HG02970 (cell line): Measurements from ENCODE around the gene TSPAN17.

Source experiments
- ATAC-seq: cut with Tn5 transposase; IDR thresholded peaks from one replicate; pipeline ENCODE4 v1.9.1; 2021; ENCODE audit warnings: mild to moderate bottlenecking, moderate library complexity, moderate number of reproducible peaks; ENCODE audit not compliant: unreplicated experiment, low FRiP score

TSPAN17 gene

DNA sequence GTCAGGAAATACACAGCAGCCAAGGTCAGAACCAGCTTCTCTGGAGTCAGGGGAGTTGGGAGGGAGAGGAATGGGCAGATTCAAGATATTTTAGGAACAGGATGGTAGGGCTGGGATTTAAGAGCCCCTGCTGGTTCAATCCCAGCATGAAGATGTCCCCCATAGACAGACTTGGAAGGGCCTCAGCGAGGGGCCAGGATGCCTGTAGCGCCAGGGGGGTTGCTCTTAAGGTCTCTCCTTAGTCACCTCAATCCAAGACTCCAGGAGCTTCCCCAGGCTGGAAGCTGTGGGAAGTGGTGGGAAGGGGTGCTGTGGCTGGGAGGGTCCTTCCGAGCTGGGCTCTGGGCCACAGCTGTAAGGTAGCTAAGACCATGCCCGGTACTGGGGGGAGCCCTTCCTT is 8.1 kb upstream of the TSPAN17 start:
- ATAC-seq: no peak

DNA sequence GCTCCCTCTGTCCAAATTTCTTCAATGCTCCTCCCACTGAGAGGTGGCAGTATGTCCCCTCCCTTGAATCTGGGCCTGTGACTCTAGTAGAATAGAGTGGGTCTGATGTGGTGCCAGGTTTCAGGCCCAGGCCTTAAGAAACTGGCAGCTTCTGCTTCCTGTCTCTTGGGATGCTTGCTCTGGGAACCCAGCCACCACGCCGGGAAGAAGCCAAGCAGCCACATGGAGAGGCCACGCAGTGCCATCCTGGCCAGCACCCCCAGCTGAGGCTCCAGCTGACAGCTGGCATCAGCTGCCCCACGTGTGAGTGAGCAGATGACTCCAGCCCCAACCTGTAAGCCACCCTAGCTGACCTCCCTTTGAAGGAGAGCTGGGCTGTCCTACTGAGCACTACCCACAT is 7.3 kb upstream of the TSPAN17 start:
- no peak for ATAC-seq

GRCh38 chr5:176640616-176641015 is 6.7 kb upstream of the TSPAN17 start:
- no peak for ATAC-seq

DNA sequence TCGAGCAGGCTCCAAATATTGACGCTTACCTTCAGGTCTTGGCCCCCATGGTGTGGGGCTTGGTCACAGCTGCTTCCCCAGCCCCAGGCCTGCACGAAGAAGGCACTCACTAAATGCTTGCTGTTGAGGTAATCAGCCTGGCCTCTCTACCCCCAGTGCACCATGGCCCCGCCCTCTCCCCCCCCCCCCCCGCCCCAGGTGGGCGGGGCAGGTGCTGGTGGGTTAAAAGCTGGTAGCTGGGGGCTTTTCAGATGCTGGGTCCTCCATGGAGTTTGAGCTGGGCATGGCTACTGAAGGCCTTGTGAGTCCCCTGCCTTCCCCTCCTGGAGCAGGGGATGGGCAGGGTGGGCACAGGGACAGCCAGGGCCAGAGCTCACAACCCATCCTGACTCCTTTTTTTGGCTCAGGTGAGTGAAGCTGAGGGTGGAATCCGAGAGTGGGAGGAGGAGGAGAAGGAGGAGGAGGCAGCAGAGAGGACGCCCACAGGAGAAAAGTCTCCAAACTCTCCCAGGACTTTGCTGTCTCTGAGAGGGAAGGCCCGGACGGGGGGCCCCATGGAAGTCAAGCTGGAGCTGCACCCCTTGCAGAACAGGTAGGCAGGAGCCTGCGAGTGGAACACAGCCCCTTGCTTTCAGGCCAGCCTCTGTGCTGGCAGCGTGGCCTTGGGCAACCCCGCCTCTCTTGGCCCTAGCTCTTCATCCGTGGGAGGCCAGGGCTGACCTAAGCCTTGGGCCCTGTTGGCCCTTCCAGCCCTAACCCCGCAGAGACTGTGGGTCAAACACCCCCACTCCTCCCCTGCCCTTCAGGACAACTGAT is 4.4 kb upstream of the TSPAN17 start:
- ATAC-seq: no peak

GRCh38 chr5:176643491-176644219 is 3.6 kb upstream of the TSPAN17 start:
- ATAC-seq: no peak

- ATAC-seq: no peak
These were observed 3.0 kb upstream of the TSPAN17 start for GRCh38 chr5:176644294-176644693.

DNA sequence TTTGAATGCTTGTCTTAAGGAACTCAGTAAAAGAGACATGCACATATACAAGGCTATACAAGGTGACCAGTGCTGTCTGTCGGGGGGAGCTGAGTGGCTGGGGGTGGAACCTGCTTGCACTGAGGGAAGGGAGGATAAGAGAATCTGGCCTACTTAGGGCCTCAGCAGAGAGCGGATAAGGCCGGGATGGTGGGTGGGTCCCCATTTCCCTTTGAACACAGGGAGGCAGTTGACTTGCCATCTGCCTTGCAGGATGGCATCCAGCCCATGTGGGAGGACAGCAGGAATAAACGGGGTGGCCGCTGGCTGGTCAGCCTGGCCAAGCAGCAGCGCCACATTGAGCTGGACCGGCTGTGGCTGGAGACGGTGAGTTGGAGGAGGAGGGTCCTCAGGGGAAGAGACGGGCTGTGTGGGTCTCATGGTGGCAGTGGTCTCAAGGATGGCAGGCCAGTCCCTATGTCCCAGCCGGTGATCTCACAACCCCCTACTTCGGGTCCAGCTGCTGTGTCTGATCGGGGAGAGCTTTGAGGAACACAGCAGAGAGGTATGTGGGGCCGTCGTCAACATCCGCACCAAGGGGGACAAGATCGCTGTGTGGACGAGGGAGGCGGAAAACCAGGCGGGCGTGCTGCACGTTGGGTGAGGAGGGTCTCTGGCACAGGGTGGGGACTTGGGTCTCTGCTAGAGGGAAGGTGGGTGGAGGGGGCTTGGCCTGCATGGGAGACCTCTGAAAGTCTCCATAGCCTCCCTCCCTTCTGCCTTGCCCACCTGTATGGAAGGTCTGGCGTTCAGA is 2.2 kb upstream of the TSPAN17 start:
- no peak for ATAC-seq

GRCh38 chr5:176646049-176646706 is 1.1 kb upstream of the TSPAN17 start:
- ATAC-seq: no peak

GRCh38 chr5:176646707-176647029 is 616 bp upstream of the TSPAN17 start:
- no peak for ATAC-seq

GRCh38 chr5:176647843-176648473 is 674 bp downstream of the TSPAN17 start:
- ATAC-seq: no peak

GRCh38 chr5:176648474-176649194 is 1.4 kb downstream of the TSPAN17 start:
- no peak for ATAC-seq

- no peak for ATAC-seq
These were observed 3.1 kb downstream of the TSPAN17 start for GRCh38 chr5:176650354-176650884.

DNA sequence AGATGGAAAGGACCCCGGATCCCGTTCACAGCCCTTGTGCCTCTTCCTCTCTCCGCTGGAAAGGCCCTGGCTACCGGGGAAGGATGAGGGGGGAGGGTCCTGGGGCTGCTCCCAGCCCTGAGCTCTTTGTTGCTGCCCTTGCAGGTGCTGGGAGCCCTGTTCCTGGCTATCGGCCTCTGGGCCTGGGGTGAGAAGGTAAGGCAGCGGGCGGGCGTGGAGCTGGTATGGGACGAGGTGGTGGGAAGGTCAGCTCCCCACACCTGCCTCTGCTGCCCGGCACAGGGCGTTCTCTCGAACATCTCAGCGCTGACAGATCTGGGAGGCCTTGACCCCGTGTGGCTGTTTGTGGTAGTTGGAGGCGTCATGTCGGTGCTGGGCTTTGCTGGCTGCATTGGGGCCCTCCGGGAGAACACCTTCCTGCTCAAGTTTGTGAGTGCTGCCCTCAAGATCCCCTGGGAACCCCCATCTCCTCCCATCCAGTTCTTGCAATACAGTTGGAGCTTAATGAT is 4.2 kb downstream of the TSPAN17 start:
- no peak for ATAC-seq

- no peak for ATAC-seq
These were observed 4.9 kb downstream of the TSPAN17 start for GRCh38 chr5:176652136-176652535.

DNA sequence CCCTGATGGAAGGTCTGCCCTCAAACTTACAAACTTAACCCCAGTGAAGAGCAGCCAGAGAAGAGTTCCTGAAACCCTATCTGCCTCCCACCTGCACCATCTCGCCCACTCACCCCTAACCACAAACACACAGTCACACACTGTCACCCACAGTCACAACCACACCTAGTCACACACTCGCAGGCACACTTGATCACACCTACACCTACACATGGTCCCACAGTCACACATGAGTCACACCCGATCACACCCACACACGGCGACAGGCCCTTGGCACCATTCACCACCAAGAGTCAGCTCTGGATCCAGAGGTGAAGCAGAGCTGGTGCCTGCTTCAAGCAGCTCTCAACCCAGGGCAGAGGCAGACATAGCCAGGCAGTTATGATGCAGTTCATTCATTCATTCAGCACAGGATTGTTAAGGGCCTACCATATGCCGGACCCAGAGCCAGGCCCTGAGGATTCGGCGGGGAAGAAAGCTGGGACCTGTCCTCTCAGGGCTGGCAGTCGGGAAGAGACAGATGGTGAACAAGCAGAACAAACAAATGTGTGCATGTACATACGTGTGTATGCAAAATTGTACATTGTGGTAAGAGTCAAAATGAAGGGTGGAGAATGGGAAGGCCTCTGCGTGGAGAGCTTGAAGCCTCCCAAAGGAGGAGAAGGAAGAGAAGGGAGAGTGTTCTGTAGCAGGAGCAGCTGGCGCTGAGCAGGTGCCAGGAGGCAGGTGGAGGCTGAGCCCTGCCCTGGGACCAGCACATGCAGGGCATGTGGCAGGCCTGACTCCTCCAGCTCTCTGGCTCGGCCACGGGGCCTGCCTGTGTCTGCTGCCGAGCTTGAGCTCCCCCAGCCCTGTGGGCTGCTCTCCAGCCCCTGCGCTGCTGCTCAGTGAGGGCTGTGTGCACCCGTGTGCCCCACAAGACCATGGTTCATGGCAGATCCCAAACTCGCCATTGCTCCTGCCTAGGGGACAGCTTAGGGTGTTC is 6.4 kb downstream of the TSPAN17 start:
- ATAC-seq: no peak

DNA sequence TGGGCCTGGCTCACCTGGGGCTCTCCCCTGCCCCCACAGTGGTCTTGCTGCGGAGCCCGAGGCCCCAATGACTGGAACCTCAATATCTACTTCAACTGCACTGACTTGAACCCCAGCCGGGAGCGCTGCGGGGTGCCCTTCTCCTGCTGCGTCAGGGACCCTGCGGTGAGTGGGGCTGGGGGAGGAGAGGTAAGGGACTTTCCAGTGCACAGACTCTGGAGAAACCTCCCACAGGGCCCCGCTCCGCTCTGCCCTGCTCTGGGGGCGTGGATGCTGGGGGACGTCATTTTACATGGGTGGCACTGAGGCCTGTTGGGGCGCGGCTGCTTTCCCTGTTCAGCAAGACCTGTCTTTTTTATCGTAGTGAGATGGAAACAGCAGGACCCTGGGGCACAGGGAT is 7.6 kb downstream of the TSPAN17 start:
- ATAC-seq: no peak

GRCh38 chr5:176656467-176656990 is 9.2 kb downstream of the TSPAN17 start:
- ATAC-seq: no peak
